ENCODE data around the gene MINDY1. TPM values are rescaled to one million over a fixed set of nuclear protein-coding genes. Genes with fewer than 3 reads are reported as not detected.

MINDY1 gene
- total and polyA plus RNA-seq, 9 of the 15 experiments (the other 6 are each of a cell fraction or from before 2014, with no cell fraction given), result 0.49 to 11.0 (median 6.0) TPM

DNA sequence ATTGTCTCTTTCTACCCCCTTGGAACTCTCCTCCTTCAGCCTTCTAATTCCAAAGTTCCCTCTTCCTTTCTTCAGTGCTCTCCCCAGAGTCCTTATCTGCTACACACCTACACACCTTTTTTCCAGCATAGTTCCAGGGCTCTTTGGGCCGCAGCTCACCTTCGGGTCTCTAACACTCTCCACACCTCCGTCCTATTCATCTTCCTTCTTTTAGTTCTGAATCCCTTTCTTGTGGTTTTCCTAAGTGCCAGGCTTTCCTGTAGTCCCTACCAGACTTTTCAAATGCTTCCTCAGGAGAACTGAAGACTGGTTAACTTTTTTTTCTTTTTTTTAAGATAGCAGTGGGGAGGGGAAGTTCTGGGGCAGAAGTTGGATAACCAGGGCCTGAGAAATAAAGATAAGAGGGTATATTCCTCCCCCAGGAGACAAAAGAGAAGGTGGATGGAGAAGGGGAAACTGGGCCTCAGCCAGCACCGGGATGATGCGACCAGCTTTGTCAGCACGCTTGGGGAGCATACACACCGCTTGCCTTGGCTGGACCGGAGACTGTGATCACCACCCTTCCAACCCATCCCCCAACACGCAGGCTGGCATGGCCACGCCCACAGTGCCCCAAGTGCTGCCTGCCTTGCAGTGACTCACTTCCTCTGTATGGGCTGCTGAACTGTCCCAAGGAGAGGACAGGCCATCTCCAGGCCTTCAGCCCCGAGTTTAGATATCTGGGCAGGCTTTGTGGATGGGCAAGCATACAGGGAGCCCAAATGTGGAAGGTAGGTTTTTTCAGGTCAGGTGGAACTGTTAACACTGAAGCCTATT lies 29.6 kb downstream of the MINDY1 start (continued):
- TF ChIP-seq HDGF (IDR thresholded peaks at IDR 0.05) (0 out of 2 replicates have a peak, but pooled peaks have one; percentile 52), MYC (IDR thresholded peaks at IDR 0.05; ENCODE audit: low read depth, low read length) (peak; percentile 69), MYC (CRISPR knock-in tag; IDR thresholded peaks at IDR 0.05; ENCODE audit: borderline replicate concordance, low read depth) (no peak), ZNF780A (CRISPR knock-in tag; IDR thresholded peaks at IDR 0.05) (no peak), PRPF4 (IDR thresholded peaks at IDR 0.05; ENCODE audit: insufficient read depth, low read depth, low read length, poor library complexity, severe bottlenecking) (no peak), ZNF263 (CRISPR knock-in tag; IDR thresholded peaks at IDR 0.05; ENCODE audit: borderline replicate concordance) (no peak), ZNF324 (CRISPR knock-in tag; IDR thresholded peaks at IDR 0.05) (no peak), TRIM28 (IDR thresholded peaks at IDR 0.05) (no peak), SLC30A9 (CRISPR knock-in tag; IDR thresholded peaks at IDR 0.05) (no peak), GTF2E2 (tag; IDR thresholded peaks at IDR 0.05) (no peak), EP400 (IDR thresholded peaks at IDR 0.05) (peak; percentile 70), MYNN (IDR thresholded peaks at IDR 0.05) (peak; percentile 94), MYNN (CRISPR knock-in tag; IDR thresholded peaks at IDR 0.05) (no peak)
- TF ChIP-seq, protein P1, sequence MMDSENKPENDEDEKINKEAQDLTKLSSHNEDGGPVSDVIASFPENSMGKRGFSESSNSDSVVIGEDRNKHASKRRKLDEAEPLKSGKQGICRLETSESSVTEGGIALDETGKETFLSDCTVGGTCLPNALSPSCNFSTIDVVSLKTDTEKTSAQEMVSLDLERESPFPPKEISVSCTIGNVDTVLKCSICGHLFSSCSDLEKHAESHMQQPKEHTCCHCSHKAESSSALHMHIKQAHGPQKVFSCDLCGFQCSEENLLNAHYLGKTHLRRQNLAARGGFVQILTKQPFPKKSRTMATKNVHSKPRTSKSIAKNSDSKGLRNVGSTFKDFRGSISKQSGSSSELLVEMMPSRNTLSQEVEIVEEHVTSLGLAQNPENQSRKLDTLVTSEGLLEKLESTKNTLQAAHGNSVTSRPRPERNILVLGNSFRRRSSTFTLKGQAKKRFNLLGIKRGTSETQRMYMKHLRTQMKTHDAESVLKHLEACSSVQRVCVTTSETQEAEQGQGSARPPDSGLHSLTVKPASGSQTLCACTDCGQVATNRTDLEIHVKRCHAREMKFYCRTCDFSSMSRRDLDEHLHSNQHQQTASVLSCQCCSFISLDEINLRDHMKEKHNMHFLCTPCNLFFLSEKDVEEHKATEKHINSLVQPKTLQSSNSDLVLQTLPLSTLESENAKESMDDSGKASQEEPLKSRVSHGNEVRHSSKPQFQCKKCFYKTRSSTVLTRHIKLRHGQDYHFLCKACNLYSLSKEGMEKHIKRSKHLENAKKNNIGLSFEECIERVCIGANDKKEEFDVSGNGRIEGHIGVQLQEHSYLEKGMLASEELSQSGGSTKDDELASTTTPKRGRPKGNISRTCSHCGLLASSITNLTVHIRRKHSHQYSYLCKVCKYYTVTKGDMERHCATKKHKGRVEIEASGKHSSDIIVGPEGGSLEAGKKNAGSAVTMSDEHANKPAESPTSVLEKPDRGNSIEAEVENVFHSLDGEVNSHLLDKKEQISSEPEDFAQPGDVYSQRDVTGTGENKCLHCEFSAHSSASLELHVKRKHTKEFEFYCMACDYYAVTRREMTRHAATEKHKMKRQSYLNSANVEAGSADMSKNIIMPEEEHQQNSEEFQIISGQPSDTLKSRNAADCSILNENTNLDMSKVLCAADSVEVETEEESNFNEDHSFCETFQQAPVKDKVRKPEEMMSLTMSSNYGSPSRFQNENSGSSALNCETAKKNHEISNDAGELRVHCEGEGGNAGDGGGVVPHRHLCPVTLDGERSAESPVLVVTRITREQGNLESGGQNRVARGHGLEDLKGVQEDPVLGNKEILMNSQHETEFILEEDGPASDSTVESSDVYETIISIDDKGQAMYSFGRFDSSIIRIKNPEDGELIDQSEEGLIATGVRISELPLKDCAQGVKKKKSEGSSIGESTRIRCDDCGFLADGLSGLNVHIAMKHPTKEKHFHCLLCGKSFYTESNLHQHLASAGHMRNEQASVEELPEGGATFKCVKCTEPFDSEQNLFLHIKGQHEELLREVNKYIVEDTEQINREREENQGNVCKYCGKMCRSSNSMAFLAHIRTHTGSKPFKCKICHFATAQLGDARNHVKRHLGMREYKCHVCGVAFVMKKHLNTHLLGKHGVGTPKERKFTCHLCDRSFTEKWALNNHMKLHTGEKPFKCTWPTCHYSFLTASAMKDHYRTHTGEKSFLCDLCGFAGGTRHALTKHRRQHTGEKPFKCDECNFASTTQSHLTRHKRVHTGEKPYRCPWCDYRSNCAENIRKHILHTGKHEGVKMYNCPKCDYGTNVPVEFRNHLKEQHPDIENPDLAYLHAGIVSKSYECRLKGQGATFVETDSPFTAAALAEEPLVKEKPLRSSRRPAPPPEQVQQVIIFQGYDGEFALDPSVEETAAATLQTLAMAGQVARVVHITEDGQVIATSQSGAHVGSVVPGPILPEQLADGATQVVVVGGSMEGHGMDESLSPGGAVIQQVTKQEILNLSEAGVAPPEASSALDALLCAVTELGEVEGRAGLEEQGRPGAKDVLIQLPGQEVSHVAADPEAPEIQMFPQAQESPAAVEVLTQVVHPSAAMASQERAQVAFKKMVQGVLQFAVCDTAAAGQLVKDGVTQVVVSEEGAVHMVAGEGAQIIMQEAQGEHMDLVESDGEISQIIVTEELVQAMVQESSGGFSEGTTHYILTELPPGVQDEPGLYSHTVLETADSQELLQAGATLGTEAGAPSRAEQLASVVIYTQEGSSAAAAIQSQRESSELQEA (IDR thresholded peaks at IDR 0.05; ENCODE audit: low read depth), result no peak
- TF ChIP-seq, protein P2, sequence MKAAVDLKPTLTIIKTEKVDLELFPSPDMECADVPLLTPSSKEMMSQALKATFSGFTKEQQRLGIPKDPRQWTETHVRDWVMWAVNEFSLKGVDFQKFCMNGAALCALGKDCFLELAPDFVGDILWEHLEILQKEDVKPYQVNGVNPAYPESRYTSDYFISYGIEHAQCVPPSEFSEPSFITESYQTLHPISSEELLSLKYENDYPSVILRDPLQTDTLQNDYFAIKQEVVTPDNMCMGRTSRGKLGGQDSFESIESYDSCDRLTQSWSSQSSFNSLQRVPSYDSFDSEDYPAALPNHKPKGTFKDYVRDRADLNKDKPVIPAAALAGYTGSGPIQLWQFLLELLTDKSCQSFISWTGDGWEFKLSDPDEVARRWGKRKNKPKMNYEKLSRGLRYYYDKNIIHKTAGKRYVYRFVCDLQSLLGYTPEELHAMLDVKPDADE (conservative IDR thresholded peaks at IDR 0.05; ENCODE audit: control insufficient read depth, low read depth, low read length), result 0 out of 2 replicates have a peak, but pooled peaks have one; percentile 28
- TF ChIP-seq, protein P3, sequence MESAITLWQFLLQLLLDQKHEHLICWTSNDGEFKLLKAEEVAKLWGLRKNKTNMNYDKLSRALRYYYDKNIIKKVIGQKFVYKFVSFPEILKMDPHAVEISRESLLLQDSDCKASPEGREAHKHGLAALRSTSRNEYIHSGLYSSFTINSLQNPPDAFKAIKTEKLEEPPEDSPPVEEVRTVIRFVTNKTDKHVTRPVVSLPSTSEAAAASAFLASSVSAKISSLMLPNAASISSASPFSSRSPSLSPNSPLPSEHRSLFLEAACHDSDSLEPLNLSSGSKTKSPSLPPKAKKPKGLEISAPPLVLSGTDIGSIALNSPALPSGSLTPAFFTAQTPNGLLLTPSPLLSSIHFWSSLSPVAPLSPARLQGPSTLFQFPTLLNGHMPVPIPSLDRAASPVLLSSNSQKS (CRISPR knock-in tag; IDR thresholded peaks at IDR 0.05), result no peak
- TF ChIP-seq, protein P4, sequence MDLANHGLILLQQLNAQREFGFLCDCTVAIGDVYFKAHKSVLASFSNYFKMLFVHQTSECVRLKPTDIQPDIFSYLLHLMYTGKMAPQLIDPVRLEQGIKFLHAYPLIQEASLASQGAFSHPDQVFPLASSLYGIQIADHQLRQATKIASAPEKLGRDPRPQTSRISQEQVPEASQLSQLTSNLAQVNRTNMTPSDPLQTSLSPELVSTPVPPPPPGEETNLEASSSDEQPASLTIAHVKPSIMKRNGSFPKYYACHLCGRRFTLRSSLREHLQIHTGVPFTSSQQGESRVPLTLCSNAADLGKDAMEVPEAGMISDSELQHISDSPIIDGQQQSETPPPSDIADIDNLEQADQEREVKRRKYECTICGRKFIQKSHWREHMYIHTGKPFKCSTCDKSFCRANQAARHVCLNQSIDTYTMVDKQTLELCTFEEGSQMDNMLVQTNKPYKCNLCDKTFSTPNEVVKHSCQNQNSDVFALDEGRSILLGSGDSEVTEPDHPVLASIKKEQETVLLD (IDR thresholded peaks at IDR 0.05), result peak; percentile 69; the same call in 1 of the 2 replicates

Data from K562 (cell line).